NT2/D1 (cell line): ENCODE data around the gene GPR132.

Source experiments
- DNase-seq: peaks from one replicate; pipeline ENCODE4 v3.0.0-alpha.2; 2011; ENCODE audit warnings: low read depth, low spot score
- H3K27me3 ChIP-seq: 2 replicates; pipeline ENCODE4 v1.6.0; 2011; ENCODE audit warnings: mild to moderate bottlenecking; ENCODE audit not compliant: insufficient read length, insufficient read depth
- H3K36me3 ChIP-seq: 2 replicates; pipeline ENCODE4 v1.6.1; 2011; ENCODE audit warnings: mild to moderate bottlenecking, low read length, mixed read lengths; ENCODE audit not compliant: insufficient read depth, insufficient read length
- H3K4me1 ChIP-seq: 2 replicates; pipeline ENCODE4 v1.5.1; 2011; ENCODE audit not compliant: insufficient read depth, insufficient read length
- H3K4me3 ChIP-seq: 2 replicates; pipeline ENCODE4 v1.5.1; 2011; ENCODE audit warnings: low read depth; ENCODE audit not compliant: insufficient read length
- H3K9ac ChIP-seq: 2 replicates; pipeline ENCODE4 v1.6.0; 2011; ENCODE audit warnings: low read depth; ENCODE audit not compliant: insufficient read length
- H3K9me3 ChIP-seq: 2 replicates; pipeline ENCODE4 v1.5.1; 2011; ENCODE audit warnings: mild to moderate bottlenecking, low read length; ENCODE audit not compliant: insufficient read depth
- SUZ12 ChIP-seq: IDR thresholded peaks from 2 replicates; pipeline ENCODE4 v1.6.1; 2011; ENCODE audit not compliant: insufficient read length, insufficient read depth; ENCODE audit errors: extremely low read depth
- YY1 ChIP-seq: IDR thresholded peaks from 2 replicates; pipeline ENCODE4 v1.6.1; 2011; ENCODE audit not compliant: insufficient read length, insufficient read depth
- ZNF274 ChIP-seq: IDR thresholded peaks from 2 replicates; pipeline ENCODE4 v1.6.1; 2011; ENCODE audit warnings: mild to moderate bottlenecking, low read depth, low read length

GPR132 gene

DNA sequence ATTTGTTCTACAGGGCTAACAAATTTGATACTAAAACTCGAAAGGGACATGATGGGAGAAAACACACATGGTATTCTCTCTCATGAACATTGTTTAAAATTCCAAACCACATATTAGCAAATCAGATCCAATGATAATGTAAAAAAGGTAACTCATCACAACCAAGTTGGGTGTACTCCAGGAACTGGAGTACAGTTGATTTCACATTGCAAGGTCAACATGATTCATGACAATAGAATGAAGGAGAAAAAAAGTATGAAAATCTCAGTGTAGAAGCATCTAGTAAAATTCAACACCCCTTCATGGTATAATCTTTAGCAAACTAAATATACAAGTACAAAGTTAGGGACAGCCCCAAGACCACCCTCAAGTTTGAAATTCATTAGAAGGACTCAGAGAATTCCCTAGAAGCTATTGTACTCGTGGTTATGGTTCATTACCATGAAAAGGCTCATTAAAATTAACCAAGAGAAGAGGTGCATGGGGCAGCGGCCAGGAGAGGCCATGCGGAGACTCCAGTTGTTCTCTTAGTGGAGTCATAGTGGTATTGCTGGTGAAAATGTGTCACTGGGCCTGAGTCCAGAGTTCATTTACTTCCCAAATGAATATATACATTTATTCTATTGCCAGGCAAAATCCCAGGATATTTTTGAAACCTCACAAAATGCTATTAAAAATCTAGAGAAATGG is 41.3 kb downstream of the GPR132 start:
- no peak for TF ChIP-seq SUZ12
- no peak for TF ChIP-seq ZNF274
- TF ChIP-seq YY1, result no peak
- Histone ChIP-seq H3K9ac (no peak overlapping the region), H3K9me3 (no peaks in the 10 kb centered on the region), H3K4me3 (no peak overlapping the region), H3K27me3 (no peaks in the 10 kb centered on the region), H3K36me3 (peaks cover 15% of the 10 kb centered on the region), H3K4me1 (peaks cover 2% of the 10 kb centered on the region)
- no peak for DNase-seq

GRCh38 chr14:105023144-105023543 is 42.1 kb downstream of the GPR132 start:
- DNase-seq, result no peak
- Histone ChIP-seq H3K9me3 (no peaks in the 10 kb centered on the region), H3K4me3 (no peak overlapping the region), H3K36me3 (peaks cover 20% of the 10 kb centered on the region), H3K27me3 (no peaks in the 10 kb centered on the region), H3K4me1 (peaks cover 2% of the 10 kb centered on the region), H3K9ac (no peak overlapping the region)
- TF ChIP-seq ZNF274 (no peak), SUZ12 (no peak), YY1 (no peak)

GRCh38 chr14:105022276-105022670 is 43.0 kb downstream of the GPR132 start:
- DNase-seq, result no peak
- Histone ChIP-seq H3K9me3 (no peaks in the 10 kb centered on the region), H3K4me3 (peak overlapping the region; percentile 65), H3K4me1 (peaks cover 2% of the 10 kb centered on the region), H3K36me3 (peaks cover 21% of the 10 kb centered on the region), H3K27me3 (no peaks in the 10 kb centered on the region), H3K9ac (peak overlapping the region; percentile 8)
- no peak for TF ChIP-seq SUZ12
- no peak for TF ChIP-seq YY1
- no peak for TF ChIP-seq ZNF274

- TF ChIP-seq ZNF274 (no peak), YY1 (no peak), SUZ12 (no peak)
- Histone ChIP-seq H3K27me3 (no peaks in the 10 kb centered on the region), H3K9ac (peak overlapping the region; percentile 94), H3K4me1 (peaks cover 2% of the 10 kb centered on the region), H3K4me3 (peak overlapping the region; percentile 65), H3K36me3 (peaks cover 21% of the 10 kb centered on the region), H3K9me3 (no peaks in the 10 kb centered on the region)
- peak; percentile 36 for DNase-seq
Measured at GRCh38 chr14:105021656-105022275, 43.5 kb downstream of the GPR132 start.

- DNase-seq, result peak; percentile 85
Measured at GRCh38 chr14:105020815-105021655, 44.2 kb downstream of the GPR132 start, which contains the start of gene CDCA4. Gene CDCA4 (minus strand): TSS chr14:105021083. CDS start chr14:105011929, 9,154 bp downstream.

DNA sequence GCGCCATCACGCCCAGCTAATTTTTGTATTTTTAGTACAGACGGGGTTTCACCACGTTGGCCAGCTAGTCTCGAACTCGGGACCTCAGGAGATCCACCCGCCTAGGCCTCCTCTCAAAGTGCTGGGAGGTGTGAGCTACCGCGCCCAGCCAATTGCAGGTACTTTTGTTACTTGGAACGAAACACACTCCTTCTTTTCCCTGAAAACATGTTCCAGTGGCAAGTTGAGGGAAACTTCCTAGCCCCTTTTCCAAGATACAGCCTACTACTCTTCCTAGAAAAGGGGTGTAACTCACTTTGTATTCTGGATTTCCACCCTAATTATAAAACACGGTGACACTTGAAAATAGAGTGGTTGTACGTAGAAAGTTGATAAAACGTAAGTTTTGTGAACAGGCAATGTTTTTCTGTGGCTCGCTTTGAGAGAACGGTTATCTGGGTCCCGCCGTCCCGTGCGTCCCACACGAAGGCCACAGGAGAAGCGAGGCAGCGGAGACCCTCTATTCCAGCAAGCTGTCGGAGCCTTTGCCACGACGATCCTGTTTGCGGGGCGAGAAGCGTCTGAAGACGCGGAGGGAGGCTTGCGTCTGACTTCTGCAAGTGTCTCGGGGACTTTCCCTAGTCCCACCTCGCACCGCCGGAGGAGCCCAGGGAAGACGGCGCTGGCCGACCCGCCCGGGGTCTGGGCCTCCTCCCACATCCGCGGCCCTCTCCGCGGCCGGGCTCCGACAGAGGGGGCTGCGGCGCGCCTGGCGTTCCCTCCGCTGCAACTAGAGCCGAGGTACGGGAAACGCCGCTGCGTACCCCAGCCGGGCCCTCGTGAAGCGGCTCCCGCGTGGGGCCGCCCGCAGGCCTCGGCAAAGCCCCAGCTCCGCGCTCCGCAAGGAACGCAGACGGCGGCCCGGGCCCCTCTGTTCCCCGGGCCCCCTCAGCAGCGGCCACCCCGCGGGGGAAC is 45.1 kb downstream of the GPR132 start:
- Histone ChIP-seq H3K4me1 (peaks cover 6% of the 10 kb centered on the region), H3K9ac (peak overlapping the region; percentile 94)
- TF ChIP-seq SUZ12 (no peak), ZNF274 (no peak), YY1 (no peak)

More at GRCh38 chr14:105020815-105021655, 44.2 kb downstream of the GPR132 start, which contains the start of gene CDCA4:
- H3K36me3 ChIP-seq, result peaks cover 28% of the 10 kb centered on the region
- peaks cover 3% of the 10 kb centered on the region for H3K4me1 ChIP-seq
- no peaks in the 10 kb centered on the region for H3K27me3 ChIP-seq
- H3K9ac ChIP-seq, result peak within 1 kb of the TSS; percentile 94
- no peak for TF ChIP-seq YY1
- TF ChIP-seq SUZ12, result no peak
- TF ChIP-seq ZNF274, result no peak
- H3K4me3 ChIP-seq, result peak within 1 kb of the TSS; percentile 80
- no peaks in the 10 kb centered on the region for H3K9me3 ChIP-seq

More for the DNA sequence above, 45.1 kb downstream of the GPR132 start:
- no peaks in the 10 kb centered on the region for H3K9me3 ChIP-seq
- peak overlapping the region; percentile 80 for H3K4me3 ChIP-seq
- peaks cover 30% of the 10 kb centered on the region for H3K36me3 ChIP-seq
- no peaks in the 10 kb centered on the region for H3K27me3 ChIP-seq
- DNase-seq, result no peak
